CD14-positive monocyte (primary cell): ENCODE data around the gene KRTAP9-9. TPM values are rescaled to one million over a fixed set of nuclear protein-coding genes. Genes with fewer than 3 reads are reported as not detected.
A peak's percentile ranks its signal among the peaks of the same experiment; 100 is the strongest.

ENCODE experiments used
- DNase-seq, 3 donors: peaks; one replicate each; pipeline ENCODE4 v3.0.0-alpha.2; 2011 to 2022
- H2AFZ ChIP-seq: 2 replicates; pipeline ENCODE4 v1.6.0; 2012; ENCODE audit warnings: mild to moderate bottlenecking, low read depth, low read length, inconsistent platforms; ENCODE audit not compliant: insufficient read depth, poor library complexity, severe bottlenecking
- H3K27ac ChIP-seq, 2 donors: 1 replicate in 1 of 2; 2 replicates in 1 of 2; pipeline ENCODE4 v1.5.1; 2012 to 2013; ENCODE audit warnings: low read length in 2 of 2, control low read depth in 1 of 2, inconsistent platforms in 1 of 2, low read depth in 1 of 2, mild to moderate bottlenecking in 1 of 2
- H3K27me3 ChIP-seq, 2 donors: one replicate each; pipeline versions ENCODE4 v1.6.0 to v1.6.1; 2011 to 2013; ENCODE audit warnings: low read length in 2 of 2; ENCODE audit not compliant: control insufficient read depth in 2 of 2, insufficient read depth in 2 of 2
- H3K36me3 ChIP-seq, 2 donors: replicated peaks in 1 of 2; 1 replicate in 1 of 2; 2 replicates in 1 of 2; pipeline versions ENCODE4 v1.5.1 to v1.6.1; 2012 to 2013; ENCODE audit warnings: low read length in 2 of 2, control low read depth in 1 of 2, inconsistent platforms in 1 of 2, mild to moderate bottlenecking in 1 of 2; ENCODE audit not compliant: insufficient read depth in 2 of 2, control insufficient read depth in 1 of 2
- H3K4me1 ChIP-seq, 2 donors: 1 replicate in 1 of 2; 2 replicates in 1 of 2; pipeline versions ENCODE4 v1.5.1 to v1.6.1; 2012 to 2013; ENCODE audit warnings: low read length in 2 of 2, control low read depth in 1 of 2, inconsistent platforms in 1 of 2, mild to moderate bottlenecking in 1 of 2, moderate library complexity in 1 of 2; ENCODE audit not compliant: insufficient read depth in 2 of 2, control insufficient read depth in 1 of 2
- H3K4me2 ChIP-seq: replicated peaks from 2 replicates; pipeline ENCODE3; 2012; ENCODE audit warnings: low read length, moderate library complexity, mild to moderate bottlenecking; ENCODE audit not compliant: poor library complexity, severe bottlenecking; ENCODE audit errors: extremely low read depth
- H3K4me3 ChIP-seq, 3 experiments: fragments of 200-600 bp in 1 of 3; sonication (generic) in 1 of 3; replicated peaks in 1 of 3; 1 replicate in 2 of 3; 2 replicates in 1 of 3; pipeline ENCODE4 v1.5.1; 2011 to 2013; ENCODE audit warnings: low read length in 3 of 3, mild to moderate bottlenecking in 3 of 3, control low read depth in 2 of 3, low read depth in 2 of 3, inconsistent platforms in 1 of 3, moderate library complexity in 1 of 3
- H3K79me2 ChIP-seq: 2 replicates; pipeline ENCODE4 v1.6.0; 2012; ENCODE audit warnings: mild to moderate bottlenecking, control low read depth, inconsistent platforms, low read length, moderate library complexity; ENCODE audit not compliant: insufficient read depth
- H3K9ac ChIP-seq: 2 replicates; pipeline ENCODE4 v1.6.0; 2017; ENCODE audit warnings: low read length, mild to moderate bottlenecking; ENCODE audit not compliant: insufficient read depth, poor library complexity, severe bottlenecking
- H3K9me3 ChIP-seq, 2 donors: replicated peaks in 1 of 2; 1 replicate in 1 of 2; 2 replicates in 1 of 2; pipeline versions ENCODE4 v1.5.1 to v1.6.1; 2012 to 2013; ENCODE audit warnings: low read length in 2 of 2, control low read depth in 1 of 2; ENCODE audit not compliant: control insufficient read depth in 1 of 2, insufficient read depth in 1 of 2
- H4K20me1 ChIP-seq: 2 replicates; pipeline ENCODE4 v1.6.0; 2012; ENCODE audit warnings: mild to moderate bottlenecking, low read length, control low read depth, moderate library complexity; ENCODE audit not compliant: insufficient read depth
- H3K27ac Mint-ChIP-seq, 7 donors: one replicate each; pipeline ENCODE4 v1.8.0; 2020; ENCODE audit warnings: mild to moderate bottlenecking in 7 of 7, mixed read lengths in 7 of 7, moderate library complexity in 6 of 7, inconsistent platforms in 2 of 7
- H3K27me3 Mint-ChIP-seq, 3 donors: one replicate each; pipeline ENCODE4 v1.8.0; 2021 to 2022; ENCODE audit warnings: low read depth in 3 of 3, mild to moderate bottlenecking in 3 of 3, mixed read lengths in 3 of 3, moderate library complexity in 3 of 3, inconsistent platforms in 1 of 3
- H3K36me3 Mint-ChIP-seq, 2 donors: one replicate each; pipeline ENCODE4 v1.8.0; 2020; ENCODE audit warnings: mixed read lengths in 2 of 2, inconsistent platforms in 1 of 2, mild to moderate bottlenecking in 1 of 2
- H3K4me1 Mint-ChIP-seq: one replicate; pipeline ENCODE4 v1.8.0; 2020; ENCODE audit warnings: mild to moderate bottlenecking, mixed read lengths
- H3K4me3 Mint-ChIP-seq, 2 donors: one replicate each; pipeline ENCODE4 v1.8.0; 2020; ENCODE audit warnings: mild to moderate bottlenecking in 2 of 2, mixed read lengths in 2 of 2, moderate library complexity in 1 of 2
- H3K9me3 Mint-ChIP-seq, 7 donors: one replicate each; pipeline ENCODE4 v1.8.0; 2020 to 2022; ENCODE audit warnings: mixed read lengths in 7 of 7, mild to moderate bottlenecking in 6 of 7, moderate library complexity in 6 of 7, inconsistent platforms in 2 of 7
- WGBS: methylation state at CpG from one replicate; pipeline ENCODE4 v1.1.5; 2013; ENCODE audit warnings: missing lambda C conversion rate; ENCODE audit not compliant: insufficient coverage; 5-methylcytosine and 5-hydroxymethylcytosine counted together
- intact Hi-C, 2 donors: fragments of 100-400 bp; cut with micrococcal nuclease; formaldehyde crosslinking; loops; one replicate each; pipeline versions ENCODE4 v1.15.0 to v1.15.1; 2023
- polyA plus RNA-seq, 3 donors: library from polyadenylated mRNA; depleted of rRNA in 1 of 3; unstranded in 2 of 3; stranded (reverse) in 1 of 3; fragments of 300-500 nt in 2 of 3; fragments of >200 nt in 1 of 3; fragmentation: Illumina TruSeq in 2 of 3; gene quantifications; 1 replicate in 2 of 3; 2 replicates in 1 of 3; pipeline ENCODE4 v1.2.3, GENCODE V29; 2012 to 2021
- TF ChIP-seq, protein P1 (sequence below): fragments of 200-600 bp; IDR thresholded peaks from one replicate; pipeline ENCODE4 v1.8.0; 2022; ENCODE audit warnings: antibody characterized with exemption, mild to moderate bottlenecking

The KRTAP9-9 gene
- polyA plus RNA-seq, 3 donors, result not detected

DNA sequence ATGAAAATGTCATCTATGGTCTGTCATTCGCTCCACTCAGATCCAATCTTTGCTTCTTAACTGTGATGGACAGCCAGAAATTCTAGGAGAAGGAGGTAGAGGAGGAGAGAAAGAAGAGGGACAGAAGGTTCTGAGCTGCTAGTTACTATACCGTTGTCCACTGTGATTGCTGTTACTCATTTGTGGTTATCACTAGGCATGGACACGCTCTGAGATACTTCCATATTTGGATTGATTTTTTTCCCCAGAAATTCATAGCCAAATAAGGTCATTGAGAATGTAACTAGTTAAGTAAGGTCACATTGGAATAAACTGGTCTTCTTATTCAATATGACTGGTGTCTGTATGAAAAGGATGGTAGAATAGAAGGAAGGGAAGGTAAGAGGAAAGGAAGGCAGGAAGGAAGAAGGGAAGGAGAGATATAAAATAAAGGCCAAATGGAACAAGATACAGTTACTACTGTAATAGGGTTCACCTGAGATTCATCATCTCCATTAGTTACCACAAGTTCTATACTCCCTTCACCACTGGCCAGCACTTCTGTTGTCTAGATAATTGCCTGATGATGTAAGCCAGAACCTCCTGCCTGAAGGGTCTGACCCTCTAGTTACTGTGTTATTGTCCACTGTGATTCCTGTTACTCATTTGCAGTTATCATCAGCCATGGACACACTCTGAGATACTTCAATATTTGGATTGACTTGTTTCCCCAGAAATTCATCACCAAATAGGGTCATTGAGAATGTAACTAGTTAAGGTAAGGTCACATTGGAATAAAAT is 23.2 kb downstream of the KRTAP9-9 start:
- intact Hi-C loops, result no loop called here
- no peak overlapping the region for H3K4me3 Mint-ChIP-seq
- no peak overlapping the region for H3K27ac ChIP-seq
- peaks cover 0 to 13% (median 10%) of the 10 kb centered on the region in 3 donors for H3K27me3 Mint-ChIP-seq
- H3K36me3 Mint-ChIP-seq, result no peaks in the 10 kb centered on the region
- H3K9me3 Mint-ChIP-seq, result peaks cover 0 to 2% (median 0%) of the 10 kb centered on the region in 7 donors
- H2AFZ ChIP-seq, result no peak overlapping the region
- H4K20me1 ChIP-seq, result no peaks in the 10 kb centered on the region
- WGBS, result 100% methylated on average over 1 of the region's 3 CpGs
- no peak overlapping the region for H3K27ac Mint-ChIP-seq
- H3K27me3 ChIP-seq, result peaks cover 11 to 12% of the 10 kb centered on the region in 2 donors
- H3K4me1 ChIP-seq, result no peaks in the 10 kb centered on the region
- DNase-seq, result no peak
- no peak overlapping the region for H3K9ac ChIP-seq
- H3K79me2 ChIP-seq, result no peaks in the 10 kb centered on the region
- H3K36me3 ChIP-seq, result no peaks in the 10 kb centered on the region
- H3K4me1 Mint-ChIP-seq, result no peaks in the 10 kb centered on the region
- no peaks in the 10 kb centered on the region for H3K9me3 ChIP-seq
- TF ChIP-seq, protein P1, sequence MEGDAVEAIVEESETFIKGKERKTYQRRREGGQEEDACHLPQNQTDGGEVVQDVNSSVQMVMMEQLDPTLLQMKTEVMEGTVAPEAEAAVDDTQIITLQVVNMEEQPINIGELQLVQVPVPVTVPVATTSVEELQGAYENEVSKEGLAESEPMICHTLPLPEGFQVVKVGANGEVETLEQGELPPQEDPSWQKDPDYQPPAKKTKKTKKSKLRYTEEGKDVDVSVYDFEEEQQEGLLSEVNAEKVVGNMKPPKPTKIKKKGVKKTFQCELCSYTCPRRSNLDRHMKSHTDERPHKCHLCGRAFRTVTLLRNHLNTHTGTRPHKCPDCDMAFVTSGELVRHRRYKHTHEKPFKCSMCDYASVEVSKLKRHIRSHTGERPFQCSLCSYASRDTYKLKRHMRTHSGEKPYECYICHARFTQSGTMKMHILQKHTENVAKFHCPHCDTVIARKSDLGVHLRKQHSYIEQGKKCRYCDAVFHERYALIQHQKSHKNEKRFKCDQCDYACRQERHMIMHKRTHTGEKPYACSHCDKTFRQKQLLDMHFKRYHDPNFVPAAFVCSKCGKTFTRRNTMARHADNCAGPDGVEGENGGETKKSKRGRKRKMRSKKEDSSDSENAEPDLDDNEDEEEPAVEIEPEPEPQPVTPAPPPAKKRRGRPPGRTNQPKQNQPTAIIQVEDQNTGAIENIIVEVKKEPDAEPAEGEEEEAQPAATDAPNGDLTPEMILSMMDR, result no peak
- no peak overlapping the region for H3K4me2 ChIP-seq
- H3K4me3 ChIP-seq, result no peak overlapping the region

DNA sequence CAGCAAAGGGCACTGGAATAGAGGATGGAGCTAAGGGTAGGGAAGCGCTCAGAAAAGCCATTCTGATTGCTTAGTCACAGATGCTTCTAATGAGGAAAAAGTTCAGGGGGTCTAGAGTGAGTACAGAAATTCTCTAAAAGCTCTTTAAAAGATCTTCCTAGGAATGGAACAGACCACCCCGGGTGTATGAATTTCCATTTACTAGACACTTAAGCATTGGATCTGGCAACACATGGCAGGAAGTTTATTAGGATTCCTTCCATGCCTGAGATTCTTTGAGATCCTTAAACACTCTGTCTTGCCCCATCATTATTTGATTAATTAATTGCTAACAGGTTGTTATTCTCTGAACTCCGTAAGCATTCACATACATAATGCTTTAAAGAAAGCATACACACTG is 28.9 kb downstream of the KRTAP9-9 start:
- H3K4me2 ChIP-seq, result no peak overlapping the region
- Mint-ChIP-seq H3K4me1 (peaks cover 22% of the 10 kb centered on the region), H3K4me3 (no peak overlapping the region), H3K36me3 (no peaks in the 10 kb centered on the region), H3K9me3 (peaks cover 0 to 4% (median 0%) of the 10 kb centered on the region in 7 donors), H3K27me3 (peaks cover 2 to 5% (median 2%) of the 10 kb centered on the region in 3 donors), H3K27ac (peak overlapping the region in 1 of 7 donors; percentile 32)
- H3K9ac ChIP-seq, result no peak overlapping the region
- H3K4me3 ChIP-seq, result no peak overlapping the region
- intact Hi-C loops, result no loop called here
- H3K79me2 ChIP-seq, result no peaks in the 10 kb centered on the region
- WGBS, result 43% methylated on average over 1 of the region's 3 CpGs
- H2AFZ ChIP-seq, result no peak overlapping the region
- no peak for DNase-seq
- H3K36me3 ChIP-seq, result no peaks in the 10 kb centered on the region
- H3K4me1 ChIP-seq, result peaks cover 19 to 31% of the 10 kb centered on the region in 2 donors
- H4K20me1 ChIP-seq, result no peaks in the 10 kb centered on the region
- H3K9me3 ChIP-seq, result no peaks in the 10 kb centered on the region
- peaks cover 11 to 13% of the 10 kb centered on the region in 2 donors for H3K27me3 ChIP-seq
- TF ChIP-seq, protein P1, result no peak
- no peak overlapping the region for H3K27ac ChIP-seq
